HG03175 (cell line): ENCODE results near the gene PPP1R7.

Experiments
- ATAC-seq: cut with Tn5 transposase; IDR thresholded peaks from one replicate; pipeline ENCODE4 v1.9.1; 2021; ENCODE audit warnings: mild to moderate bottlenecking, moderate library complexity; ENCODE audit not compliant: unreplicated experiment

Gene PPP1R7

DNA sequence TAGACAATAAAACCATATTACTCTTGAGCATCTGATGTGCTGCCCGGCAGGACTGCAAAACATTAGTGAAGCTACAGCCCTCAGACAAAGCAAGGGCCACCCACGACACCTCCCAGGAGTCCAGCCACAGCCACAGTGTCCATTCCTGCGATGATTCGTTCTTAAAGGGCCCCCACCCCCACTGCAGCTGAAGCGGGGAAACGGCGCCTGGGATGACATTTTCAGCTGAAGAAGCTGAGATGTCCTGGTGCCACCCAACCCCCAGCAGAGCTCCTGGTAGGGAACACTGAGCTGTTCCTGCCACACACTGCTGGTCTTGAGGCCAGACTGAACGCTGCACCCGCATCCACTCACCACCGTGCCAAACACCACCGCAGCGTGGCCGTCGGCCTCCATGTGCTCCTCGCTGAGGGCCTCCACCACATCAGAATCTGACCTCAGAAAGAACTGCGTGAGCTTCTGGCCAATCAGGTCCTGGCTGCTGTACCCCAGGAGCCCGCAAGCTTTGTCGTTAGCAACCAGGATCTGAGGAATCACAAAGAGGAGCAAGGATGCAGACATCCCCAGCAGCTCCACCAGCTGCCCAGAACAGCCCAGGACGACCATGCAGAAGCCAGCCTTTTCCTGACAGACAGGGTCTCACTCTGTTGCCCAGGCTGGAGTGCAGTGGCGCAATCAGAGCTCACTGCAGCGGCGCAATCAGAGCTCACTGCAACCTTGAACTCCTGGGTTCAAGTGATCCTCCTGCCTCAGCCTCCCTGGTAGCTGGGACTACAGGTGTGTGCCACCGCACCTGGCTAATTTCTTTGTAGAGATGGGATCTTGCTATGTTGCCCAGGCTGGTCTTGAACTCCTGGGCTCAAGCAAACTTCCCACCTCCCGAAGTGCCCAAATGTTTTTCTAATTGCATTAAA lies 10.5 kb upstream of the PPP1R7 start:
- no peak for ATAC-seq

DNA sequence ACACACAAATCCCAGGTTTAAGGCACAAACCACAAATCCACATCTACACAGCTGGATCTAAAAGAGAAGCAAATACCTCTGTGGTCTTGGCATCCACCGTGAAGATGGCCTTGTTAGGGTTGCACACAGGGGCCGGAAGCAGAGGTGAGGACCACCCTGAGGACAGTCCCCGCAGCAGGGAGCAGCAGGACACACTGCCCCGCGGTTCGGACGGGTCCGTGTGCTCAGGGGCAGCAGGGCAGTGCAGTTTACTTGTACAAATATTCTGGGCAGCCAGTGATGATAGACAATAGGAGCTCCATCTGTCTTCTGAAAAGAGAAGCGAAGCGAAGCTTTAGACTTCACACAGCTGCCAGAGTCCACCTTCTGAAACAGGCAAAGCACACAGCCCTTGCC lies 9.8 kb upstream of the PPP1R7 start:
- ATAC-seq: no peak

DNA sequence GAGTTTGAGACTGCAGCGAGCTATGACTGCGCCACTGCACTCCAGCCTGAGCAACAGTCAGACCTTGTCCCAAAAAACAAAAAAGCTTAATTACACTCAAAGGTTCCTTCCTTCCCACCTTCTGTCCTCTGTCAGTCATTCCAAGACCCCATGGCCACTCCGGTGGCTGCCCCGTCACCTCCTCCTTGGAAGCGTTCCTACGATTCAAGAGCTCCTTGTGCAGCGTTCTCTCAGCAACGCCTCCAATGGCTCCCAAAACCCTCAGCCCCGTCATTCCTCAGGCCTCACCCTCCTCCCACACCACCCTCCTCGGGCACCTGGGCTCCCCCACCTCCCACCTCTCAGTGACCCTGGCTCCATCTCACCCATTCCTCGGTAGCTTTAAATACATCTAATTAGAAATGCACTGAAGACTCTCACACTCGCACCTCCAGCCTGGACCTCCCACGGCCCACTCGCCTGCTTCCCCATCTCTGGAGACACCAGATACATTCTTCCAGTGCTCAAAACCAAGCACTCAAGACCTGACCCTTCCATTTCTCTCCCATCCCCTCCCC lies 9.0 kb upstream of the PPP1R7 start:
- ATAC-seq: no peak

DNA sequence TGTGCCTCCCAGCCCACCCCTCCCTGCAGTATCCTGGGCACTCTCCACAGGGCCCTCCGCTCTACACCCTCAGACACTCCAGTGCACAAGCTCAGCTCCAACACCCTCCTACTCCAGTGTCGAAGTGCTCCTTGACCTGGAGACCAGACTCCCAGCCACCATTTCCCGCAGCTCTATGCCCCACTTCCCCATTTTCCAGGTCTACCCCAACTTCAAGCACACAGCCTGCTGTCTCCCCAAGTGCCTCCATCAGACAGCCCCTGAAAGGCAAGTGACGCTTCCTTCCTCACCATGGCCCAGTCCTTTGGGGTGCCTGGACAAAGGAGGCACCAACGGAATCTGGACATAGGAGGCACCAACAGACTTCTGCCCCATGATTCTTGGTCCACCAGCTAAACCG lies 8.2 kb upstream of the PPP1R7 start:
- no peak for ATAC-seq

DNA sequence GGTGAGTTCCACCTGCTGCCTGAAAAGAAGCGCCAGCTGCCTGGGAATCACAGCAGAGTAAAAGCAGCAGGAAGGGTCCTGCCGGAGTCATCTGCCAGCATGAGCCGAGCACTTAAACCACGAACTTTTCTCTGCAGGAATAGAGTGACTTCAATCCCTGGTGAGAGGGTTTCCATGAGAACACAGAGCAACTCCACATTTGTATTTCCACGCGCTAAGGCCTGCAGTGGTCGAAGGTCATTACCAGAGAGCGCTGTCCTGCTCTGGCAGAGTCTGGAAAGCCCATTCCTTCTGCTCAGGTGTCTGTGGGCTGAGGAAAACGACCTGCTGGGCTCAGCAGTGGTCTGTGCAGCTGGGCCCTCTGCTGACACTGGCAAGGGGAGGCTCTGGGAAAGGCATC lies 7.7 kb upstream of the PPP1R7 start:
- ATAC-seq: no peak

DNA sequence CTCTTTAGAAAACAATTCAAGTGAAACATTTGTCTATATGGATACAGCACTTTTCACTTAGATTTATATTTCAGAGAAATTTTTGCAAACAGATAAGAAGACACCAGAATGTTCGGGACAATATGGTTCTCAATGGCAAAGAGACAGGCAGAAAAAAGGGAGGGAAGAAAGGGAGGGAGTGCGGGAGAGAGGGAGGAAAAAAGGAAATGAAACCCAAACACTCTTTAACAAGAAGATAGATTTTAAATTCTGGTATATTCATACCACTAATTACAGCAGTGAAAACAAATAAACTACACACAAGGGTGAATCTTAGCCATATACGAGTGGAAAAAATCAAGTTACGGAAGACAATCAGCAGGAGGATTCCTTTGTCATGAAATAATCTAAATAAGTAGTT lies 4.0 kb upstream of the PPP1R7 start:
- ATAC-seq: no peak

DNA sequence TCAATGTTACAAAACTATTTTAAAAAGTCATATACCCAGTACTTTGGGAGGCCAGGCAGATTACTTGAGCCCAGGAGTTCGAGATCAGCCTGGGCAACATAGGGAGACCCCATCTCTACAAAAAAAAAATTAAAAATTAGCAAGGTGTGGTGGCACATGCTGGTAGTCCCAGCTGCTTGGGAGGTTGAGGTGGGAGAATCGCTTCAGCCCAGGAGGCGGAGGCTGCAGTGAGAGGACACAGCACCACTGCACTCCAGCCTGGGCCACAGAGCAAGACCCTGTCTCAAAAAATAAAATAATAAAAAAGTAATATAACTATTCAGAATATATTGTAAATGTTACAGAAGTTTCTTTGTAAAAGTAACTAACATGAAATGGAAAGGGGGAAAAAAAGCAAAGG lies 2.9 kb upstream of the PPP1R7 start:
- no peak for ATAC-seq

DNA sequence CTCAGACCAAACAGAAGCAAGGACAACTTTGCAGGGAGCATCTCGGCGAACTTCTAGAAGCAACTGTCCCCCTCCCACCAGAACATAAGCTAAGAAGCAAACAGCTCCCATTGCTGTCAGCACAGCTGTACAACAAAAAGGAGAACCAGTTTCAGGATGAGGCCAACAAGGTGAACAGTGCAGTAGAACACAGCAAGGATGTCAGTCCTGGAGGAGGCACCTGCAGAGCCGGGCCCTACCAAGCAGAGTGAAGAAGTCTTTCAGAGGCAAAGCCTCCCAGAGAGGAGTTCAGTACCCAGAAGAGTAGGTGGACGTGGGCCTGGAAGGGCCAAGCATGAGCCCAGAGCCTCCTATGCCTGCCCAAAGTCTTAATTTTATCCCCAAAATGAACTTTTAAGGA lies 2.0 kb upstream of the PPP1R7 start:
- ATAC-seq: no peak

DNA sequence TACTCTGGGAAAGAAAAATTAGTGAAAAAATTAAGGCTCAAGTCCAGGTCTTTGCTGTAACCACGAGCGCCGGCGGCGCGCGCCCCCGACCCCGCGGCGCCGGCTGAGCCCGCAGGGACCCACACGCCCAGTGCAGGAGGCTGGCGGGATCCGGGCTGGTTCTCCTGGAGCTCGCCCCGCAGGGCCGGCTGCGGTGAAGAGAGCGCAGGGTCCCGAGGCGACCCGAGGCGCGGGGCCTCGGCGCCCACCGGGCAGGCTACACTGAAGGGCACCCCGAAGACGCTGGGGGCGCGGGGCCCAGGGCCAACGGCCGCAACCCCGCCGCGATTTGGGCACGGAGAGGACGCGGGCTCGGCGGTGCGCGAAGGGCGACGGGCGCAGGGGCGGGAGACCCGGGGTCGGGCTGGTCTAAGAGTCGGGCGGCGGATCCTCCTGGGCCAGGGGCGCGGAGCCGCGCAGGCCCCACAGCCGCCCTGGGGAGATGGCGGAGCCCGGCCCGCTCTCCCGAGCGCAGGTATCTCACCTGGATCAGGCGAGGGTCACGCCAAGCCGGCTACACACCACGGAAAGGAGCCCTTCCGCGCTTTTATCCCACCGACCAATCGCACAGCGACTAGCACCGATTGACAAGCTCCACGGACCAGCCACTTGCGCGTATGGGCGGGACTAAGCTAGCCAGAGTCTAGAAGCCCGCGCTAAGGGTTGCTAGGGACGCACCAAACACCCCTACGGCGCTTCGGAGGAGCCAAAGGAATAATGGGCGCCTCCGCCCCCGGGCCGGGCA lies 1.2 kb upstream of the PPP1R7 start, which contains the start of gene PASK:
Gene PASK, minus strand, starts transcription at position 582 of the 784 bp plus-strand sequence. CDS start 6,440 bp downstream, outside the sequence.
- peak; percentile 76 for ATAC-seq

DNA sequence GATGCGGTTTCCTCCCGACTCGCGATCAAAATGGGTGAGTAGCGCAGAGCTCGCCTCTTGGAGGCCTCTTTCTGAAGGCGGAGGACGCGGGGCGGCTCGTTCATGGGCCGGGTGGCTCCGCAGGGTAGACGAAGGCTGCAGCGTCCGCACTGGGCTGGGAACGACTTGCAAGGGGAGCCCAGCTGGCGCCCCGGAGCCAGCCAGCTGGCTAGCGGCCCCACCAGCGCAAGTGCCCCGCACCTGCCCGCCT lies 667 bp upstream of the PPP1R7 start:
- peak; percentile 16 for ATAC-seq

DNA sequence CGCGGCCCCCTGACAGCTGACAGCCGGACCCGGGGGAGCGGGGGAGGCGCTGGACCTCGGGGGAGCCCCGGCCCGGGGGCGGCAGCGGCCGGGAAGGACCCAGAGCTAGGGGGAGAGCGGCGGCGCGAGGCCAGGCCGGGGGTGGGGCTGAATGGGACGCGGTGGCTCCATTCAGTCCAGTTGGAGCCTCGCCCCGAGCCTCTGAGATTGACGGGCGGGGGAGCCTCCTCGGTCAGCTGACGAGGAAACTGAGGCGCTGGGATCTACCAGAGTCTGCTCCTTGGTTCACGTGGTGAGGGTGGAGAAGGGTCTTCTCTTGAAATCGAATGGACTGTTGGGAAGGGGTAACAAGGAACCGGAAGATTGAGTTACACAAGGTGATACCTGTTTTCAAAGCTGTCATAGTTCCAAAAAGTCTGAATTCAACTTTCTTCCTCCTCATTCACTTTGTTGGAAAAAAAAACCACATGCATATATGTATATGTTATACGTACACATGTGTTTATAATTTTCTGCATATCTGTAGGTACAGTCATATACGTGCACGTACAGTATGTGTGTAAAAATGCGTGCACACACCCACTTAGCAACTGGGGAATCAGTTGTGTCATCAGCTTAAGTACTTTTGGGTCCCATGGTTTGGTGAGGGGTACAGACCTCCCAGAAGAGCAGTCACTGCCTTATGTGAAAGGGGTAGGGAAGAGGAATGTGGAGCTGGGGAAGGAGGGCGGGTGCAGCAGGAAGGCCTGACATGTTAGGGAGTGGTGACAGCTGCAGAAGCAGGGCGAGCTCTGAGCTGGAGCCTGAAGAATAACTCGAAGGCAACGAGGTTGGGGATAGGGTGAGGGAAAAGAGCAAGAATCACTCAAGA lies 628 bp downstream of the PPP1R7 start:
- no peak for ATAC-seq

DNA sequence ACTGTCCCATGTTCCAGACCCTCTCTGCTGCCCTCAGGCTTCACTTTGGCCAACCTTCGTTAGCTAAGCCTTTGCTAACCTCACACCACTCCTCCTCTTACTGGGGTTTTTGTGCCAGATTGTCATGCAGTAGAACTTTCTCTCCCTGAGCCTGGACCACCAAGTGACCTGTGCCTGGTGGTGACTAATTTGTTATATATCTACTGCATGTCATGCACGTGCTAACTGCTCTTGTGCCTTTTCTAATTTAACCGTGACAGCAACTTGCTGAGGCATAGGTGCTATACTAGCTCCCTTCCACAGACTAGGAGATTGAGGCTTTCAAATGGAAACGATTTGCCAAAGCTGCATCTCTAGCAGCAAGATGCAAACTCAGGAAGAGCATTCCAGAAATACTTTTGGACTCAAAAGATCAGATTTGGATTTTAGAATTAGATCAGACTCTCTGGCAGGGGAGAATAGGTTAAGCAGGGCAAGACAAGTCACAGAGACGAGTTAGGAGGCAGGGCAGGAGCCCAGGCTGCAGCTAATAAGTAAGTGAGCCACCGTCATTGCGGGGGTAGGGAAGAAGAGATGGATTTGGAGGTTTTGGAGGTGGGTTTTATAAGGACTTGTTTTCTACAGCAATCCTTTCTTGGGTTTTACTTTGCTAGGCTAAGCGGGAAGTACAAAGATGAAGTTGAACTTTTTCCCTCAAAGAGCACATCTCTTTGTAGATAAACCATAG lies 1.8 kb downstream of the PPP1R7 start:
- no peak for ATAC-seq

DNA sequence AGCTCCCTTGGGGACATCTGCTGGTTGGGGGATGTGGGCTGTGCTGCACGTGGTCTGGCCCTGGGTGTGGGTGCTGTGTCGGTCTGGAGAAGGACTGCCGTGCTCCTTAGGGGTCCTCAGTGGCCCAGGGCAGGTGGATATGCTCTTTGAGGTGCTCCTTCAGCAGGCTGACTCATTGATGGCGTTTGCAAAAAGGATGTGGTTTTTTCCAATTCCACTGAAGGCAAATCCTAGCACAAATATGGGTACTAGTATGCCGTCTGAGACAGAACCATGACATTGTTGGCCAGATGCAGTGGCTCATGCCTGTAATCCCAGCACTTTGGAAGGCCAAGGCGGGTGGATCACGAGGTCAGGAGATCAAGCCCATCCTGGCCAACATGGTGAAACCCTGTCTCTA lies 3.3 kb downstream of the PPP1R7 start:
- no peak for ATAC-seq

DNA sequence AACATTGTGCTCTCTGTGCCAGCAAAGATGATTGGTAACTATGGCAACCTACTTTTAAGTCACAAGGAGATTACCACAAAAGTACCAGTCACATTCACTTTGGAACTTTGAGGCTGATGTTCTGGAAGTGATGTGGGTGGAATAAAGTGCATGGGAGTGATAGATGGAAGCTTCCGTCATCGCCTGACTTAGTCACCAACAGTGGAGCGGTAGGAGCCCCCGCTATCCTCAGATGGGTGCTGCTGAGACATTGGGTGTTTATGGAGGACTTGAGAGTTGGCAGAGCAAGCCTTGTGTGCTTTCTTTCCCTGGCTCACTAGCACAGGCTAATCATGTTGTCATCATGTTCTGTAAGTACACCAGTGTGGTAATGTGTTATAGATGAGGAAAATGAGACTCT lies 4.6 kb downstream of the PPP1R7 start:
- ATAC-seq: no peak

DNA sequence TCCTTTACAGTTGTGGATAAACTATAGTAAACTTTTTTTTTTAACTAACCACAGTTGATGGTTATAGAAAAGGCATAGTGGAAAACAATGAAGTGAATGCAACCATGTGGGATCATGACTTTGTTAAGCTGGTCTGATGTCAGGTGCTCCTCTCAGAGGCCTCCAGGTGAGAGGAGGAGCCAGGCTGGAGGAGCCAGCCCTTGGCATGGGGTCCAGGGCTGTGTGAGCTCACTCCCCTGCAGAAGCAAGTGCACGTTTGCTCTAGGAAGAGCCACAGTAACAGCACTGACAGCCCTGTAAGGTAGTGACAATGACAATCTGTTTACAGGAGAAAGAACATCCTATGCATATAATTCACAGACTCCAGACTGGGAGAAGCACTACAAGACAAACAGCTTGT lies 5.7 kb downstream of the PPP1R7 start:
- no peak for ATAC-seq

DNA sequence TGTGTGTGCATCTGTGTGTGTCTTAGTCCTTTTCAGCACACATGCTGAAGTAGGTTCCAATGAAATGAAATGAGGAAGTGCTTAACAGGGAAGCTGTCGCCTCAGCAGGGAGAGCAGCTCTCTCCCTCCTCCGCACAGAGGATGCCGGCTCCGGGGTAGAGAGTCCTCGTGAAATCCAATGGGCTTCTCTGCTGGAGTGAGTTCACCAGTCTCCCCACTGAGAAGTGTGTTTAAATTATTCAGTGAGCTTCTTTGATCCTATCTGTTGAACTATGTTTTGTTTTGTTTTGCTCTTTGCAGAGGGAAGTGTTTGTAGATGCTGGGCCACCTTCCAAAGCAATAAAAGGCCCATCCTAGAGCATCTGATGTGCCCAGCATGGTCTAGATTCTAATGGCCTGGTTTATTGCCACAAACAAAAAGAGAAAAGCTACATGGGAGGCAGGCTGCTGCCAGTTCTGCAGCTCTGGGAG lies 6.7 kb downstream of the PPP1R7 start:
- ATAC-seq: no peak

DNA sequence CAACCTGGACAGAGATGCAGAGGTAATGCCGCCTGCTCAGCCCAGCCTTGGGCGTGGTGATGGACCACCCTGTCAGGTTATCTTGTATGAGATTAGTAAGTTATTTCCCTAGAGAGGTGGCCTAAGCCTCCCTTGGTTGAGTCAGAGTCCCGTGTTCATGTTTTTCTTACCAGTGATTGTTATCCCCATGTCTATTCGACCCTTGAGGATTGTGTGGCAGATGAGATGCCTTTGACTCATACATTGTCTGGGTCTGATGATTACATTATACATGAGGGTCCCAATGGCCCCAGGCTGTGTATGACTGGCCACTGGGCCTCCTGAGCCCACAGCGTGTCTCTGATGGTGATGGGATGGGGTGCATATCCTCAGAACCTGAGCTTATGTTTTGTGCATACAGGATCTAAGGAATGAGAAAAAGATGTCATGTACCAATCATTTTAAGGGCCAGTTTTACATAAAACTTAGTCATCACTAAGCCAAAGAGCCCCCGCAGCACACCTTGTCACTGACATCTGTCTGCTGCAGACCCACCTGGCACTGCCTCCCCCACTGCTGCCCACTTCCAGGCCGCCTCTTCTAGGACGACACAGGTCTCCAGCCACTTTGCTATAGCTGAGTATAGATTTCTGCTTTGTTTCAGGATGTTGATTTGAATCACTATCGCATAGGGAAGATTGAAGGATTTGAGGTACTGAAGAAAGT lies 7.7 kb downstream of the PPP1R7 start:
- ATAC-seq: no peak

DNA sequence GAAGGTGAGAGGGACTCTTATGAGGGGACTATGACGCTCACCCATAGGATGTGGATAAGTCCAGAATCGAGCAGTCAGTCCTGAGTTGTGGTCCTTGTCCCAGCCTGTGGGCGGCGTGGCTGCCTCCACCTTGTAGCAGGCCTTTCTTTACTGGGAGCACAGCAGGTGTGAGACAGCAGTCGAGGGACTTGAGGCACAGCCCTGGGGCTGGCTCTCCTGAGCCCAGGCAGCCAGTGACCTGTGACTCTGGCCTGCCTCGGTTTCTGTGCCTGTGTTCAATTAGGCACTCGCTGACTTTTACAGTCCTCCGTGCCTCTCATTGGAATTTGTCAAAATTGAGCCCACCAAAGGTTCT lies 8.3 kb downstream of the PPP1R7 start:
- no peak for ATAC-seq

DNA sequence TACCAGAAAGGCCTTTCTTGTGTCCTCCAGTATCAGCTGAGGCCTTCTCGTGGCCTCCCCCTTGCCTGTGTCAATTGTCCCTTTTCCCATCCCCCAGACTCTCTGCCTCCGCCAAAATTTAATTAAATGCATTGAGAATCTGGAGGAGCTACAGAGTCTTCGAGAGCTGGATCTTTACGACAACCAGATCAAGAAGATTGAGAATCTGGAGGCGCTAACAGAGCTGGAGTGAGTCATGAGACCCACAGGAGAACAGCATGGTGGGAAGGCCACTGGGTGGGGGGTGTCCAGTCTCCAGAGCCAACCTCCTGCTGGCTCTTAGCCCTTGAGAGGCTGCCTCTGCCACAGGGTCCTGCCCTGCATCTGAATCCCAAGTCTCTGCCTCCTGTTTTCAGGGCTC lies 8.8 kb downstream of the PPP1R7 start:
- no peak for ATAC-seq

DNA sequence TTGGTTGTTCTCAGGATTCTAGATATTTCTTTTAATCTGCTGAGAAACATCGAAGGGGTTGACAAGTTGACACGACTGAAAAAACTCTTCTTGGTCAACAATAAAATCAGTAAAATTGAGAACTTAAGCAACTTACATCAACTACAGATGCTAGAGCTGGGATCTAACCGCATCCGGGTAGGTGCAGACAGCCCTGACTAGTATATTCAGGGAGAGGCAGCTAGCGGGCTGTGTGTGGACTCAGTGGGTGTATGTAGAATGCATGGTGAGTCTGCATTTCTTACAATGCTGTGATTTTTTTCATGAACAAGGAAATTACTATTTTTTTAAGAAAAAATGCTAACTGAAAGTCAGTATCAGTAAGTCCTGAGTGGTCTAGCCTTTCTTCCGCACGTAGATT lies 10.1 kb downstream of the PPP1R7 start:
- ATAC-seq: no peak
